ENCODE data around the gene CDKN2B-AS1.

Gene CDKN2B-AS1

DNA sequence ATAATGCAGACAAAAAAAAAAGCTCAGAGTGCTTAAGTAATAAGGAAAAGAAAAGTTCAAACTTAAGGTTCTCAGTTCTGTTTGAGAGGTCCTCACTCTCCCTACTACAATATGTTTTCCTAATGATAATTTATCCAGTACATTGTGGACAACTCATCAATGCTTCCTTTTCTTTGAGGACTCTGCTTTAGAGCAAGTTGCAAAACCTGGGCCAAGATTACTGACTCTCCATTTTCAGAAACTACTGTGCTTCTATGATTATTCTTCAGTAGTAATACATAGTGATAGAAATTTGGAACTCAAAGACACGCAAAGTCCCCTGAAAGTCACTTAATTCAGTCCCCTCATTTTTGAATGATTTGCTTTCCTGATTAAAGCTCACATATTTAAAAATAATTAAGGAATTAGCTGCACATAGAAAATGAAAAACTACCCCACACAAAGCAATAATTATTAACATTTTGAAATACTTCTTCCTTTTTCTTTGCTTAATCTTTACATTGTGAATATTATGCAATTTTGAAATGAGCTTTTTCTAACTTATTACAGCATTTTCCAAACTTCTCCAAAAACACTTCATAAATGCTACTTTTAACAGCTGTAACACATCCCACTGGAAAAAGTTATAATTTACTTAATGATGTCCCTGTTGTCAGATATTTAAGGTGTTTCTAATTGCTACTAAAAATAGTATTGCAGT, 11.6 kb upstream of the CDKN2B-AS1 start:
- DNase-seq: no peak

DNA sequence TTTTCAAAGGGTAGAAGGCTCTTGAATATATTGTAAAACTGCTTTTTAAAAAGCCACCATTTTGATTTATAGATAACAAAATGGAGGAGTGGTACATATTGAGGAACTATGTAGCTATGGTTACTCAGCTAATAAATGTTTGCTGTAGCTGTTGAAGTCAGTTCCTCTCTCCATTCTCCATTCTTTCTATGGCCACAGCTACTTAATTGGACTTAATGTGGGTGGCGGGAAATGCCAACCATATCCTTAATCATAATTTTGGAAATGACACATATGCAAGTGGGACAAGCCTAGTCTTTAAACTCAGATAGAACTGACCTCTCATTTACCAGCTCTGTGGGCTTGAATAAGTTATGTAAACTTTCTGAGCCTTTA, 11.0 kb upstream of the CDKN2B-AS1 start:
- no peak for DNase-seq

DNA sequence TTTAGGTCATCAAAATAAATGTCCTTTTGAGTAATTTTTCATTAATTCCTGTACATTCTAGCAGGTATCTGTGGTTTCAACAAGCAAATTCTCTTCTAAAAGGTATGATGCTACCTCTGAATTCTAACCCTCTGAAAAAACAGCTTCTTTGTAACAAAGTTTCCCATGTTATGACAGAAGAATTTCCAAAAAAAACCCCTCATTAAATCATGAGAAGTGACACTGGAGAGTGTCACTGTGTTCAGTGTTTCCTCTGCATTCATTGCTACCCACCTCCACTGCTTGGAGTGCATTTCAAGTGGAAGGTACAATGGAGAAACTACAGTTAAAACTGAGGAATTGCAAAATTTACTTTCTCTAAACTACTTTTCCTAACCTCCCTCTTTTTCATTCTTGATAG, 10.5 kb upstream of the CDKN2B-AS1 start:
- DNase-seq: no peak

DNA sequence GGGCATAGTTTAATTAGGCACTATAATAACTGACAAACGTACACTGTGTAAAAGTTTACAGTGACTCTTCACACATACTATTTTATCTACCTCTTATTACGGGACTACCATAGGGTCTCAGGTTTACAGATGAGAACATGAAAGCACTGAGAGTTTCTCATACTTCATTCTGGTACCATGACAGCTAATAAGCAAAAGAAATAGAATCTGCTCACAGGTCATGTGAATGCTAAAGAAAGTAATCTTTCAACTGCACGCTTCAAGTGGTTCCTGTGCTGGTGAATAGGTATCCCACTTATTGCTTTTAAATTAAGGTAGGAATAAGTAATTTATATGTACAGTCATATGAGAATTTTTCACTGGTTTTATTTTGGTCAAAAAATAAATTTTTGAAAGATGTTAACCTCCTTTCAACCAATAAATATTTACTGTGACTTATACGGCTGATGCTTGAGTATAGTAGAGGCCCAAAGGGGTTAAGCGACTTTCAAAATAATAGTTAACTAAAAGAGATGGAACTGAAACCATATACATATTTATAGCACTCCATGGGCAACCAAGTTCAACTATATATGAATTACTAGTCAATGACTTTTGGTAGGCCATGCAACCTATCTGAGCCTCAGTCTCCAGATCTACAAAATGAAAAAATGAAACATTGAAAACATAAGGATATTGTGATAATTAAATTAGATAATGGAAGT, 8.5 kb upstream of the CDKN2B-AS1 start:
- DNase-seq: no peak

DNA sequence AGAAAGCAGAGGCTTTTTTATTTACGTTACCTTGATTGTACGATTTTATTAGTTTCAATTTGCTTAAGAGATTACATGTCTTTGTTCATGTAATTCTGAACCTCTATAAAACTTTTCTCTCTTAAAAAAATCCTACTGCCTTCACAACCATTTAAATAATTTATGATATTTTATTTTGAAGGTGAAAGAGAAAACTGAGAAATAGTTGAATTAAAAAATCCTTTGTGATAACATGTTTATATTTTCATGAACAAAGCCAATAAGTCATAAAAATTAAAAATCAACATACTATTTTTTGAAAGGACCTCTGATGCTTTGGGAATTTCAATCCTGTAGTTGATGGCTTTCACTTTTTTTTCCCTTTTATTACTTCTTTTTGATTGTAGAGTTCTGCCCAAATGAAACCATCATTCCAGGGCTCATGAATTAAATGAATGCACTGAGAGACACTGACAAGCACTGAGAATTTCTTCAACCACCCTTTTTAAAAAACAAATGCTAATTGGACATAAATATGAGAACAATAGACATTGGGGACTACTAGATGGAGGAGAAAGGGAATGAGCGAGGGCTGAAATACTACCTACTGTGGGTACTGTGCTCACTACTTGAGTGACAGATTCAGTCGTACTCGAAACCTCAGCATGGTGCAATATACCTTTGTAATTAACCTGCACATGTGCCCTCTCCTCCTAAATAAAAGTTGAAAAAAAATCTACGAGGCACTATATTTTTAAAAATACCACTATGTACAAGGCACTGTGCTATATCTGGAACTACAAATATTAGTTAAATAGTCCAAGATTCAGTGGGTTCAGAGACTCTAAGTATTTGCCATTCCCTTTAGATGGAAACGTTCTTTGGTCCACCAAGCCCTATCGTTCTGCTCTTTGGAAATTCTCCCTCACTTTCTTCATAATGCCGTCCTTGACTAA, 6.3 kb upstream of the CDKN2B-AS1 start:
- DNase-seq: no peak

DNA sequence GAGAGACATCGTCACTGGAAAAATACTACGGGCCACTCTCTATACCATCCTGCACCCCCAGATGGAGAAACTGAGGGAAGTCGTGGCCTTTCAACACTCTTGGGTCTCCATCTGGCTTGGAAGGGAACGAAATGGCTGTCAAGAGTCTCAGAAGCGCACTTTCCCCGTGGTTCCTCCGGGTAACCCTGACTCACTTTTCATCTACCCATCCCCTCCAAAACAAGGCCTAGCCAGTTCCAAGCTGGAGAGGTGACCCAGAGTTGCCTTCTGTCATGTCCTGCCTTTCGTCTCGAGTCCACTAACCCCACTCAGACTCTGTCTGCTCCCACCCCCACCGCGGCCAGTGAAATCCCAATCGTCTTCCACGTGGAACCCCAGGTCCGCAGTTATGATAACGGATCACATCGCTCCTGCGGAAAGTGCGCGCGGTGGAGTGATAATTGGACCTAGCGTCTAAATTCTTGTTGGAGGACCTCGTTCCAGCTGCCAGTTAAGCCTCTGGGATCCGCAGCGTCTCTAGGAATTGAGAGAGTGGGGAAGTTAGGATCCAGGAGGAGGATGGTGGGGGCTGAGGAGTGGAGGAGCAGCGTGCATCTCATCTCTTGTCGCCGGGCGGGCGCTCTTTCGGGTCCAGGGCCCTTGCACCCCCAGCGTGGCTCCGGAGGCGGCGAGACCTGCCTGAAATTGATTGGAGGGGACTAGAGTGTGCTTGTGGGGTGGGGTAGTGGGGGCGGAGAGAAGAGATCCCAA, 5.0 kb upstream of the CDKN2B-AS1 start:
- DNase-seq: no peak

DNA sequence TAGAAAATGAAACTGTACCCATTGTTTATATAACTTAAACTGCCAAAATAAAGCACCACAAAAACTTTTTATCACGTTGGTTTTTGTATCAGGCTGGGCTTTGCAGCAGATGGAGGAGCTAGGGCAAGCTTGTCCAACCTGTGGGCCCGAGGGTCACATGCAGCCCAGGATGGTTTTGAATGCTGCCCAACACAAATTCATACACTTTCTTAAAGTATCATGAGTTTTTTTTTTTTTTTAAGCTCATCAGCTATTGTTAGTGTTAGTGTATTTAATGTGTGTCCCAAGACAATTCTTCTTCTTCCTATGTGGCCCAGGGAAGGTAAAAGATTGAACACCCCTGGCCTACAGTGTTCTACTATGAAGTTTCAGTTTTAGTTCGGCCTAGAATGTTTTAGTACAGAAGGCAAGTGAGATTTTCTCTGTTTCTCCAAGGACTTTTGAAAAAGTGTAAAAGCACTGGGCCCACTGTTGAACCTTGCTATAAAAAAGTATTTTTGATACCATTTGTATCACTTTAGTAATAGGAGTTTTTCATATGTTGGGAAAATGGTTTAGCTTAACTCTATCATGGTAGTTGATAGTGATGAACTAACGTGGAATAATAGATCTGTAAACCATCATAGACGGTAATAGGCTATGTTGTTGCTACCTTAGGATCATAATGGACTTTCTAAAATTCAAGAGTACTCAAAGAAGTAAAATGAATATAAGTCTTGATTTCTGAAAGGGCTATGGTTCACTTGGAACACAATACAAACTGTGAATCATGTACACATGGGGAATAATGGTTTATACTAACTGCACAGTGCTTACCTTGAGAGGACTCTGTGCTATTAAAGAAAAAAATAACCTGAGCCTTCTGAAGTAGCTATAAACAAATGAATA, 3.3 kb upstream of the CDKN2B-AS1 start:
- DNase-seq: no peak

DNA sequence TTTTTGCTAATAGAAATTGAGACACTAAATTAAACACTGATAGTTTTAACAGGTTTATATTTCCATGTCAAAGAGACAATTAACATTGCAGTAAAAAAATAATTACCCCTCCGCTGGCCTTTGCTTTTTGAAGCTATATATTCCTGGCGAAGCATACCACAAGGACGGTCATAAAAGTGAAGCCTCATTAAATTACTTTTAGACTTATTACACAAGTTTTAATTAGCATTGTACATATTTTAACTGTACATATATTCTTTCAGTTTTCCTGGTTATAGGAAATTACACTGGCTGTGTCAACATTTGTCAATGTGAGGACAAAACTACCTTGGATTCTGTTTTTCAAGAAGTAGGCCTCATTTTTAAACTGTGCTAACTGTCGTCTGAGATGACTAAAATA, 1.6 kb upstream of the CDKN2B-AS1 start:
- no peak for DNase-seq

DNA sequence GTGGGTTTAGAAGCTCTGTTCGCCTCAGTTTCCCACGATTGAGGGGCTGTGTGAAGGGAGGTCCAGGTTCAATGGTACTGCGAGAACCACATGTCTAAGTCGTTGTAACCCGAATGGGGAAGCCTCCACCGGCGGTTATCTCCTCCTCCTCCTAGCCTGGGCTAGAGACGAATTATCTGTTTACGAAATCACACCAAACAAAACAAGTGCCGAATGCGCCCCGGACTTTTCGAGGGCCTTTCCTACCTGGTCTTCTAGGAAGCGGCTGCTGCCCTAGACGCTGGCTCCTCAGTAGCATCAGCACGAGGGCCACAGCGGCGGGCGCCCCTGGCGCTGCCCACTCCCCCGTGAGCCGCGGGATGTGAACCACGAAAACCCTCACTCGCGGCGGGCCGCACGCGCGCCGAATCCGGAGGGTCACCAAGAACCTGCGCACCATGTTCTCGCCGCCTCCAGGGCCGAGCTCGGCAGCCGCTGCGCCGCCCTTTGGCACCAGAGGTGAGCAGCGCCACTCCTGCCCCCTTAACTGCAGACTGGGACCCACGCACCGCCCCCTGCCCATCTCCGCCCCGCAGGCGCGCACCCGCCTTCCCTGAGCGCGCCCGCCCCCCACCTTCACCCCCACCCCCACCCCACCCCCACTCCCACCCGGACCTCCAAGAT, 567 bp upstream of the CDKN2B-AS1 start, which contains the start of gene CDKN2A:
TSS of gene CDKN2A (minus strand) at position 500 of the 663 bp plus-strand sequence.
- peak; percentile 32 for DNase-seq

DNA sequence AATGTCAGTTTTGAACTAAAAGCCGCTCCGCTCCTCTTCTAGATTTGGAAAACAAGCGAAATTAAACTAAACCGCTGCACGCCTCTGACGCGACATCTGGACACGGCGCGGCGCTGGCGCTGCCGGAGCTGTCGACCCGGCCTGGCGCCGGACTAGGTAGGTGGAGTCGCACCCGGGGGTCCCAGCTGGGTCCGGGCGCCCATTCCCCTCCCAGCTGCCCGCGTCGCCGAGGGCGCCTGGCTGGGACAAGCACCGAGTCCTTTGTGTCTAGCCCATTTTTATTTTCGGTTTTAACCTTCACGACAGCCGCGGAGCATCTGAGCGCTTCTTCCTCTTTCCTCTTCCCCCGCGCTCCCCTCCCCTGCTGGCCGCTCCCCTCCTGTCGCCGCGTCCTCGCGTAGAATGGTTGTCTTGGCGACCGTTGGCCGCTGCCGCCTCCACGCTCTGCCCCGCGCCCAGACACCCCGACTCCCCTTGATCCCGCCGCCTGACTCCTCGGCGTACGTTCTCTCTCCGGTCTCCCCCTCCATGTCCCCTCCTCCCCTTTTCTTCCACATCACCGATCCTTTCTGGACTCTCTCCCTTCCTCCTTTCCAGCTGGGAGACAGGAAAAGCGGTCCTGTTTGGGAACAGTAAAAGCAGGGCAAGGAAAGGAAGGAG, 545 bp downstream of the CDKN2B-AS1 start:
- peak; percentile 63 for DNase-seq

DNA sequence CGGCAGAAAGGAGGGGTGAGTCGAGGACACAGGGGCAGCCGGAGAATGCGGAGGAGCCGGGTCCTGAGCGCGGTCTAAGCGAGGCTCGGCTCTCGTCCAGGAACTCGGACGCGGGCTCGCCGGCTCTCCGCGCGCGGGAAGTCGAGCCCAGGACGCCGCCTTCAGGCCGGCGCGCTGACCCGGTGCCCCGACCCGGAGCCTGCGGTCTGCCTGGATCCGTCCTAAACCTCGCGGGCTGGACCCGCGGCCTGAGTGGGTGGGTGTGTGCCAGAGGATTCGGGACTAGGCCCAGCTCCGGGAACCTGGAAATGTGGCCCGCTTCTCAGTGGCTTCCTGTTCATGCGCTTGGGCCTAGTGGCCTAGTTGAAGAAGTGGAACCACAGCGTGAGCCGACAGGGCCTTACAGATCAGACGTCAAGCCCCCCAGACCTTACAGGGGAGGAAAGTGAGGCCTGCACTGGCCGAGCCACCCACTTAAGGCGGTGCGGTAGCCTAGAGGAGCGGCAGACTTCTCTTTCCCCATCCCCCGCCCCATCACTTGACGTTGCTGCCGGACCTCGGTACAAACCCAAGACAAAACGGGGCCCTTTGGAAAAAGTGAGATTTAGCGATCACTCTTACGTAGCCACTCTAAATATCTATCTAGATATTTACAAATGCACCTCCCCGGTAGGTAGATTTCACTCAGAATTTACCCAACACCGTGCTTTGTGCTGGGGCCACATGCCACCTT, 1.2 kb downstream of the CDKN2B-AS1 start:
- DNase-seq: no peak

DNA sequence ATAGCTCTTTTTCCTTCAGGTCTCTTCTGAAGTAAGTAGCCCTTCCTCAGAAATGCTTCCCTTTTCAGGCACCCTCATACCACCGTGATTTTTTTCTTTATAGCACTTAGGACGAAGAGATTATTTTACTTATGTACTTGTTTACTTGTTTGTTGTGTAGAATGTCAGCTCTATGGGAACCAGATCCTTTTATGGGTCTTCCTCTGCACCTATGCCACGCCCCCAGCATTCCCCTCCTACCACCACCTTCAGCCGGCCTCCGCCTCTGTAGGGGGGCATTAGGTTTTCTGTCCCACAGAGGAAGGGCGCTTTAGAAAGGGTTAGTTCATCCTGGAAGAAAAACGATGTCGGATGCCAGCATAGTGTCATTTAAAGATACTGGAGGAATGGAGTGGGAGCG, 1.8 kb downstream of the CDKN2B-AS1 start:
- DNase-seq: no peak

DNA sequence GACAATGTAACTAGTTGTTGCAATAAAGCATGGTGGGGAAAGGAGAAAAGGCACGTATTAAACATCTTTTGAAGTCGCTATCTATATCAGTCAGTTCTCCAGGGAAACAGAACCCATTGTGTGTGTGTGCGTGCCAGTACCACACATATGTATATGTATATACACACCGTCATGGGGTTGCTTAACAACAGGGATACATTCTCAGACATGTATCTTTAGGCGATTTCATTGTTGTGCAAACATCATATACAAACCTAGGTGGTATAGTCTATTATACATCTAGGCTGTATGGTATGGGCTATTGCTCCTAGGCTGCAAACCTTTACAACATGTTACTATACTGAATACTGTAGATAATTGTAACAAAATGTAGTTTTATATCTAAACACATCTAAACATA, 2.3 kb downstream of the CDKN2B-AS1 start:
- DNase-seq: no peak

DNA sequence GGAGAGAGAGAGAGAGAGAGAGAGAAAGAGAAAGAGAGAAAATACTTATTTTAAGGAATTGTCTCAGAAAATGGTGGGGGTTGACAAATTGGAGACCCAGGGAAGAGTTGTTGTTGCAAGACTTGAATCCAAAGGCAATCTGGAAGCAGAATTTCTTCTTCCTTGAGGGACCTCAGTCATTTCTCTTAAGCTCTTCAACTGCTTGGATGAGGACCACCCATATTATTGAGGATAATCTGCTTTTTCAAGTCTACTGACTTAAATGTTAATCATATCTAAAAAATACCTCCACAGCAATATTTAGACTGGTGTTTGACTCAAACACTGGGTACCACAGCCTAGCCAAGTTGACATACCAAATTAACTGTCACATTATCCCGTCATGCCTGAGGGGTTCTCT, 2.9 kb downstream of the CDKN2B-AS1 start:
- DNase-seq: no peak

DNA sequence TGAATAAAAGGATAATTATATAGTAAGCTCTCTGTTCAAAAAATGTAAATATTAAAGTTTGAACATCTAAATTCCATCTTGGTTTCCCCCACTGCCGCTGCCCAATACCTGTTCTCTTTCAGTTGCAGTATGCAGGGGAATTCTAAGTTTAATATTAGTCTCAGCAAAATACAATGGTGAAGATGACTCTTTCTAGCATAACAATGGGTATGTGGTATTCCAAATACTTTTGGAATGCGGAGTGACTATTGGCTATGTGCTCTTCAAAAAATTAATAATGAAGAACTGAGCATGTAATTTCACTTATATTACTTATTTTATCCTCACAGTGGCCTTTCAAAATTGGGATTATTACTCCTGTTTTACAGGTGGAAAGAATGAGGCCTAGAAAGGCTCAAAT, 3.4 kb downstream of the CDKN2B-AS1 start:
- no peak for DNase-seq

DNA sequence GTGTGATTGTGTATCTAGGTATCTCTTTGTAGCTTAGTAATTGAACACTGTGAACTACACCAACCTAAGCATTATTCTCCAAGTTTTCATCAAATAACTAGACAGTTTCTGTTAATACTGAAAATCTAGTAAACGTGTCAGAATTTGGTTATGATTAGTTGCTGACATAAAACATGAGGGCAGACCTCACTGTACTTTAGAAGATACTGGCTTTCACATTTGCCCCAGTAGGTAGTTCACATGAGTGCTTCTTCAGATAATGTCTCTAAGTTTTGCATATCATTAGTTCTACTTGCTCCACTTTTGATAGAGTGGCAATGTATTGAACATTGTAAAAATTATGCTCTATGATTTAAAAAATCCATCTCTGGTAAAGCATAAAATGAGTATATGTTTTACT, 7.4 kb downstream of the CDKN2B-AS1 start:
- DNase-seq: no peak

DNA sequence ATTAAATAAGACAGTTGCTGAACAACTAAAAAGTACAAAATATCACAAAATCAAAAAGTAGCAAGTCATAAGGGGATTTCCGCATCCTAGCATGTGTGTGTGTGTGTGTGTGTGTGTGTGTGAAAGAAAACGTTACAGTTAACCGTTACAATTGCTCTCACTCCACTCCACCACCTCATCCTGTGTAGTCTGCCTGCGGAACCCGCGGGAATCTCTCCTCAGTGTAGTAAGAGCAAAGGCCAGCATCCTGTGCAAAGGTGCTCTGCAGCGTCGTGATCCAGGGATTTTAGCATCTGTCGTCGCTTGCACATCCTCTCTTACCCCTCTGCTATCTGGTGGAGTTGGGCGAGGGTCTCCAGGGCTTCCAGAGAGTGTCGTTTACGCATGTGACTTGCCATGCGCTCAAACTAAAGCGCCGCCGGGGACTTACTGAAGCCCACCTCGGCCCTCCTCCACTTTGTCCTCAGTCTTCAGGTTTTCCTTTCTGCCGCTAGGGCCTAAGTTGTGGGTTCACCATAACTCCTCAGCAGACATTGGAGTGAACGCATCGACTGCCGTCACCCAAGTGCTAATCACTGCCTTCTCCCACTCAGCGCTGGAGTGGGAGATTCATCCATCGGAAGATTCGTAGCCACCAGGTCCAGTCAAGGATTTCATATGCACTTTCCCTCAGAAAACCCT, 10.6 kb downstream of the CDKN2B-AS1 start:
- DNase-seq: no peak

DNA sequence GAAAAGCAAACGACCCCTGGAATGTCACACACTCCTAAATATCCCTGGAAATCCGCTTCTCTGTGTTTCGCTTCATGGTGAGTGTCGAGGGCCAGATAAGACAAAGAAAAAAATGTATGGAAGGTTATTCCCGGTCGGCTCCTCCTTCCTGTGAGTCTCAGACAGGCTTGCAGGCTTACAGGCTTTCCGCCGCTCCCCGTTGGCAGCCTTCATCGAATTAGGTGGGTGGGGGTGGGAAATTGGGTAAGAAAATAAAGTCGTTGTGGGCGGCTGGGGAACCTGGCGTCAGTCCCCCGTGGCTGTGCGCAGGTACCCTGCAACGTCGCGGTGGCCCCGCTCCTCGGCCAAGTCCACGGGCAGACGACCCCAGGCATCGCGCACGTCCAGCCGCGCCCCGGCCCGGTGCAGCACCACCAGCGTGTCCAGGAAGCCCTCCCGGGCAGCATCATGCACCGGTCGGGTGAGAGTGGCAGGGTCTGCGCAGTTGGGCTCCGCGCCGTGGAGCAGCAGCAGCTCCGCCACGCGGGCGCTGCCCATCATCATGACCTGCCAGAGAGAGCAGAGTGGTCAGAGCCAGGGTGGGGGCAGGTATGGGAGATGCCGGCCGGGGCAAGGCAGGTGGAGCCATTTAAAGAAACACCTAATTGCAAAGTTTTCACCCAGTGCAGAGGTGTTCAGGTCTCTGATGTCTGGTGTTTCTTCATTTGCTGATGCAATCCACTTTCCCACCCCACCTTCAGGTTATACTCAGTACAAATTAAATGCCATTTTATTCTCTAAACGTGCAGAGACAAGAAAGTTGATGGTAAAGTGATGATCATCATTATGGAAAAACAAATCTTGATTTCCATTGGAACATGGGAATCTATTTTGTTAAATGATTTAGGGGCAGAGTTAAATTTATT, 11.4 kb downstream of the CDKN2B-AS1 start:
- DNase-seq: no peak

All from activated gamma-delta T cell (primary cell).